KMS-11 (cell line): ENCODE results near the gene KPNA4.

Experiments
- H2AFZ ChIP-seq: fragments of 200-600 bp; sonication (generic); 2 replicates; pipeline ENCODE4 v1.6.1; 2016; ENCODE audit warnings: antibody characterized with exemption, mixed run types, low read depth
- H3K27ac ChIP-seq: fragments of 200-600 bp; sonication (generic); 2 replicates; pipeline ENCODE4 v1.6.1; 2016; ENCODE audit warnings: mild to moderate bottlenecking, mixed run types
- H3K27me3 ChIP-seq: fragments of 200-600 bp; sonication (generic); 2 replicates; pipeline ENCODE4 v1.6.1; 2017; ENCODE audit warnings: mild to moderate bottlenecking, low read depth, mixed run types, moderate library complexity; ENCODE audit not compliant: insufficient read depth
- H3K36me3 ChIP-seq: fragments of 200-600 bp; sonication (generic); 2 replicates; pipeline ENCODE4 v1.6.1; 2017; ENCODE audit warnings: mild to moderate bottlenecking, mixed run types; ENCODE audit not compliant: insufficient read depth
- H3K4me1 ChIP-seq: fragments of 200-600 bp; sonication (generic); 2 replicates; pipeline ENCODE4 v1.6.1; 2016; ENCODE audit warnings: mild to moderate bottlenecking, low read depth, mixed run types; ENCODE audit not compliant: poor library complexity, severe bottlenecking
- H3K4me2 ChIP-seq: fragments of 200-600 bp; sonication (generic); 2 replicates; pipeline ENCODE4 v1.7.0; 2016; ENCODE audit warnings: mild to moderate bottlenecking, mixed run types
- H3K4me3 ChIP-seq: fragments of 200-600 bp; sonication (generic); IDR thresholded peaks from 2 replicates; pipeline ENCODE4 v1.6.1; 2017; ENCODE audit warnings: low read depth, low read length, mixed read lengths; ENCODE audit not compliant: insufficient read depth
- H3K79me2 ChIP-seq: fragments of 200-600 bp; sonication (generic); 2 replicates; pipeline ENCODE4 v1.6.1; 2016; ENCODE audit warnings: low read depth, mixed run types; ENCODE audit not compliant: insufficient read depth
- H3K9ac ChIP-seq: fragments of 200-600 bp; sonication (generic); 2 replicates; pipeline ENCODE4 v1.6.1; 2016; ENCODE audit warnings: mild to moderate bottlenecking, mixed run types
- H4K20me1 ChIP-seq: fragments of 200-600 bp; sonication (generic); 2 replicates; pipeline ENCODE4 v1.6.1; 2016; ENCODE audit warnings: mild to moderate bottlenecking, mixed run types; ENCODE audit not compliant: insufficient read depth
- TF ChIP-seq, protein P1 (sequence below): fragments of 200-600 bp; sonication (generic); conservative IDR thresholded peaks from 2 replicates; pipeline ENCODE4 v1.6.1; 2017; ENCODE audit warnings: low read depth, mild to moderate bottlenecking, antibody characterized with exemption, low read length, moderate library complexity, mixed read lengths

The KPNA4 gene

DNA sequence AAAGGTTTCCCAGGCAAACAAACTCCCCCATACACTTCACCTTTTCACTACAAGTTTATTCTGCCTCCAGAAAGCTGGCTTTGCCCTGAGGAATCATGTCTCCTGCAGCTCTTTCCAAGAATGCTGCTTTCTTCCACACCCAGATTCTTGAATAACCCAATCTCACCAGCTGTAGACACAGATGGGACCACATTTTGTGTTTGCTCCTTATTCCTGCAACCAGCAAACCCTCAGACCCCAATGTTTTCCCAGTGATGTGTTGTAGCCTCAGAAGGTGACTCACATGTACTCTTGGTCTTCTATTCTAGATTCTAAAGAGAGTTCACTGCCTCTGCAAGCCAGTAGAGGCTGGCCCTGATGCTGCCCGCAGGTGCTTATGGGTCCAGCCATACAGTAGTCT lies 92.2 kb downstream of the KPNA4 start:
- TF ChIP-seq, protein P1, sequence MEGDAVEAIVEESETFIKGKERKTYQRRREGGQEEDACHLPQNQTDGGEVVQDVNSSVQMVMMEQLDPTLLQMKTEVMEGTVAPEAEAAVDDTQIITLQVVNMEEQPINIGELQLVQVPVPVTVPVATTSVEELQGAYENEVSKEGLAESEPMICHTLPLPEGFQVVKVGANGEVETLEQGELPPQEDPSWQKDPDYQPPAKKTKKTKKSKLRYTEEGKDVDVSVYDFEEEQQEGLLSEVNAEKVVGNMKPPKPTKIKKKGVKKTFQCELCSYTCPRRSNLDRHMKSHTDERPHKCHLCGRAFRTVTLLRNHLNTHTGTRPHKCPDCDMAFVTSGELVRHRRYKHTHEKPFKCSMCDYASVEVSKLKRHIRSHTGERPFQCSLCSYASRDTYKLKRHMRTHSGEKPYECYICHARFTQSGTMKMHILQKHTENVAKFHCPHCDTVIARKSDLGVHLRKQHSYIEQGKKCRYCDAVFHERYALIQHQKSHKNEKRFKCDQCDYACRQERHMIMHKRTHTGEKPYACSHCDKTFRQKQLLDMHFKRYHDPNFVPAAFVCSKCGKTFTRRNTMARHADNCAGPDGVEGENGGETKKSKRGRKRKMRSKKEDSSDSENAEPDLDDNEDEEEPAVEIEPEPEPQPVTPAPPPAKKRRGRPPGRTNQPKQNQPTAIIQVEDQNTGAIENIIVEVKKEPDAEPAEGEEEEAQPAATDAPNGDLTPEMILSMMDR = no peak
- Histone ChIP-seq H3K4me1 (no peaks in the 10 kb centered on the region), H2AFZ (no peak overlapping the region), H3K4me2 (no peak overlapping the region), H3K27ac (no peak overlapping the region), H3K4me3 (no peak overlapping the region), H4K20me1 (no peaks in the 10 kb centered on the region), H3K79me2 (no peaks in the 10 kb centered on the region), H3K9ac (no peak overlapping the region), H3K36me3 (no peaks in the 10 kb centered on the region), H3K27me3 (no peaks in the 10 kb centered on the region)

DNA sequence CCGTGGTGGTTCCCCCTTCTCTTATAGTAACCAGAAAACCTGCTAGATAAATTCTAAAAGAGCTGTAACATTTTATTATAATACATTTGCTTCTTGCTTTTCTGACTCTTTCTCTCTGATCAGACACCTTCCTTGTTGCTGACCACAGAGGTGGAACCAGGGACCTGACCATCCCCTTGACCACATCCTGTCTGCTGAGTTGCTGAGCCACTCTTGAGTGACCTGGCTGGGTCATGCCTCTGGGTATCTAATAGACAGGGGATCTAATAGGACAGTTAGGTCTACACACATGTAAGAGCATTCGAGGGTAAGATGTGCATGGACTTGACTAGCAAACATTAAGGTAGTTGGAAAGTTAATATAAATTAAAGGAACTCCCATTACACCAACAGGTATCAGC lies 93.0 kb downstream of the KPNA4 start:
- Histone ChIP-seq H4K20me1 (no peaks in the 10 kb centered on the region), H3K27ac (no peak overlapping the region), H3K36me3 (no peaks in the 10 kb centered on the region), H2AFZ (no peak overlapping the region), H3K79me2 (no peaks in the 10 kb centered on the region), H3K27me3 (no peaks in the 10 kb centered on the region), H3K4me3 (no peak overlapping the region), H3K9ac (no peak overlapping the region), H3K4me2 (no peak overlapping the region), H3K4me1 (no peaks in the 10 kb centered on the region)
- TF ChIP-seq, protein P1 = no peak

DNA sequence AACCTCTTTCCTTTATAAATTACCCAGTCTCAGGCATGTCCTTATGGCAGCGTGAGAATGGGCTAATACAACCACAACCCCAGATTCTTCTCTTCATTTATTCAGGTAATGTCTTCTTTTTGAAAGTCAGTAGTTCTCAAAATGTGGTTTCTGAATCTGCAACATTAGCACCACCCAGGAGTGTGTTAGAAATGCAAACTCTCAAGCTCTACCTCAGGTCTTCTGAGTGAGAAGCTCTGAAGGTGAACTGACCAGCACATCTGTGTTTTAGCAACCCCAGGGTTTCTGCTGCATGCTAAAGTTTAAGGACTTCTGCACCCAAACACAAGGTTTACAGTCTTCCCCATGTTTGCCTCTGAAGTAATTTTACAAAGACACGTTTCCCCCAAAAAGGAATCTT lies 93.5 kb downstream of the KPNA4 start:
- TF ChIP-seq, protein P1 = no peak
- Histone ChIP-seq H3K79me2 (no peaks in the 10 kb centered on the region), H3K4me1 (no peaks in the 10 kb centered on the region), H2AFZ (no peak overlapping the region), H3K27me3 (no peaks in the 10 kb centered on the region), H3K4me2 (no peak overlapping the region), H3K36me3 (no peaks in the 10 kb centered on the region), H3K4me3 (no peak overlapping the region), H3K9ac (no peak overlapping the region), H3K27ac (no peak overlapping the region), H4K20me1 (no peaks in the 10 kb centered on the region)

- Histone ChIP-seq H3K4me2 (no peak overlapping the region), H3K36me3 (no peaks in the 10 kb centered on the region), H4K20me1 (no peaks in the 10 kb centered on the region), H3K9ac (no peak overlapping the region), H3K79me2 (no peaks in the 10 kb centered on the region), H3K27me3 (no peaks in the 10 kb centered on the region), H2AFZ (no peak overlapping the region), H3K4me1 (no peaks in the 10 kb centered on the region), H3K27ac (no peak overlapping the region), H3K4me3 (no peak overlapping the region)
- TF ChIP-seq, protein P1 = no peak
Measured at GRCh38 chr3:160470181-160470580, 95.2 kb downstream of the KPNA4 start.
